ENCODE data around the gene TNPO3. TPM values are rescaled to one million over a fixed set of nuclear protein-coding genes. Genes with fewer than 3 reads are reported as not detected.

Gene TNPO3
- total and polyA plus RNA-seq, 2 experiments from 2014 or later, result 21.8 to 31.1 TPM

DNA sequence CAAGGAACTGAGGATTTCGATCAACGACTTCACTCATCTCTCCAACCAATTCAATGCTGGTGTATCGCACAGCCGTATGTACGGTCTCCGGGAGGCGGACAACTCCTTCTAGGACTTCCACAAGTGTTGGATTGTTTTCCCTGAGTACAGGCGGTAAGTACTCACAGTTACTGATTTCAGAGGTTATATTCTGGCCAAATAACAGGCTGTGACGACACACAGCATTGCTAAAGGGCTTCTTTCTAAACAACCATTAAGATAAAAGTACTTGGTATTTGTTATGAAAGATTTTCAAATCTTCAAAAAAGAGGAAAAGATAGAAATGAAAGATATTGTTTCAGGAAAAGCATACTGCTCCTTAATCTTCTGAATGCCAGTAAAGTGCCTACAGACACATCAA, 65.0 kb downstream of the TNPO3 start:
- peaks cover 59% of the 10 kb centered on the region for H3K36me3 ChIP-seq
- no peak overlapping the region for H3K27ac ChIP-seq
- TF ChIP-seq, protein P1, sequence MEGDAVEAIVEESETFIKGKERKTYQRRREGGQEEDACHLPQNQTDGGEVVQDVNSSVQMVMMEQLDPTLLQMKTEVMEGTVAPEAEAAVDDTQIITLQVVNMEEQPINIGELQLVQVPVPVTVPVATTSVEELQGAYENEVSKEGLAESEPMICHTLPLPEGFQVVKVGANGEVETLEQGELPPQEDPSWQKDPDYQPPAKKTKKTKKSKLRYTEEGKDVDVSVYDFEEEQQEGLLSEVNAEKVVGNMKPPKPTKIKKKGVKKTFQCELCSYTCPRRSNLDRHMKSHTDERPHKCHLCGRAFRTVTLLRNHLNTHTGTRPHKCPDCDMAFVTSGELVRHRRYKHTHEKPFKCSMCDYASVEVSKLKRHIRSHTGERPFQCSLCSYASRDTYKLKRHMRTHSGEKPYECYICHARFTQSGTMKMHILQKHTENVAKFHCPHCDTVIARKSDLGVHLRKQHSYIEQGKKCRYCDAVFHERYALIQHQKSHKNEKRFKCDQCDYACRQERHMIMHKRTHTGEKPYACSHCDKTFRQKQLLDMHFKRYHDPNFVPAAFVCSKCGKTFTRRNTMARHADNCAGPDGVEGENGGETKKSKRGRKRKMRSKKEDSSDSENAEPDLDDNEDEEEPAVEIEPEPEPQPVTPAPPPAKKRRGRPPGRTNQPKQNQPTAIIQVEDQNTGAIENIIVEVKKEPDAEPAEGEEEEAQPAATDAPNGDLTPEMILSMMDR (IDR thresholded peaks at IDR 0.05; ENCODE audit: low read depth, low read length), result no peak
- peak in 1 of 2 donors; percentile 23 for DNase-seq (ENCODE audit: low read depth in 1 of 2, low spot score in 1 of 2)
- no peak overlapping the region for H3K4me3 ChIP-seq
- H3K4me1 ChIP-seq (ENCODE audit: low read depth), result no peaks in the 10 kb centered on the region
- H3K27me3 ChIP-seq, result no peaks in the 10 kb centered on the region
- H3K9me3 ChIP-seq (ENCODE audit: low read depth), result no peaks in the 10 kb centered on the region

DNA sequence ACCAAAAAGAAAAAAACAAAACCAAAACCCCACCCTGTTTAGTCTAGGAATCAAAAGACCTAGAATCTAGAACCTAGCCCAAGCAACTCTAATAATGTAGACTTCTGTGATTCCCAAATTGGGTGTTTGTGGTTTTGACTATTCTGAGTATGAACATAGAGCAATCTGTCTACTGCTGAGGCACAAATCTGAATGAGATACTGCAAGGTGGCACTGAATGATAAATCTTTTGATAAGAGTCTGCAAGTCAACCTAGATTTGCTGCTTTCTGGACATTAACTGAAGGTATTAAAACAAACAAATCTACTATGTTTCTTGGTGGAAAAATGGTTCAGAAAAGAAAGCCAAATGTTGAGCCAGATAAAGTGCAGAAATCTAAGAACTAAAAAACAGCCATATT, 66.5 kb downstream of the TNPO3 start:
- H3K4me1 ChIP-seq (ENCODE audit: low read depth), result no peaks in the 10 kb centered on the region
- no peaks in the 10 kb centered on the region for H3K9me3 ChIP-seq (ENCODE audit: low read depth)
- H3K4me3 ChIP-seq, result no peak overlapping the region
- no peak overlapping the region for H3K27ac ChIP-seq
- no peaks in the 10 kb centered on the region for H3K27me3 ChIP-seq
- TF ChIP-seq, protein P1 (IDR thresholded peaks at IDR 0.05; ENCODE audit: low read depth, low read length), result no peak
- peaks cover 54% of the 10 kb centered on the region for H3K36me3 ChIP-seq
- no peak for DNase-seq (ENCODE audit: low read depth in 1 of 2, low spot score in 1 of 2)

DNA sequence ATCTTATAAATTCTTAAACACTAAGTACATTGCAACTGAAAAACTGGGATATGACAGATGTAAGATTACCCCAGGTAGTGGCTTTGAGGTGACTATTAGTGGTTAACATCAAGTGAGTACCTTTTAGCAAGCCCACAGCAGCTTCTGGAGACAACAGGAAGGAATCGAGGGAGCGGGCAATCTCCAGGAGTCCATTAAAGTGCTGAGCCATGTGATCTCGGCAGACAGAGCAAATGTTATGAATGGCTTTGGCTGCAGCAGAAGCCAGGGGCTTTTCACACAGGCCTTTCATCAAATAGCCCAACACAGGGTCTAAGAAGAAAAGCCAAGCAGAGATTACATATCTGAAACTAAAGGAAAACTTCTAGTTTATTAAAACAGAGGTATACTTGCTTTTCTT, 68.3 kb downstream of the TNPO3 start:
- no peaks in the 10 kb centered on the region for H3K27me3 ChIP-seq
- H3K4me3 ChIP-seq, result no peak overlapping the region
- no peaks in the 10 kb centered on the region for H3K4me1 ChIP-seq (ENCODE audit: low read depth)
- DNase-seq (ENCODE audit: low read depth in 1 of 2, low spot score in 1 of 2), result no peak
- TF ChIP-seq, protein P1 (IDR thresholded peaks at IDR 0.05; ENCODE audit: low read depth, low read length), result no peak
- H3K9me3 ChIP-seq (ENCODE audit: low read depth), result no peaks in the 10 kb centered on the region
- no peak overlapping the region for H3K27ac ChIP-seq
- peaks cover 59% of the 10 kb centered on the region for H3K36me3 ChIP-seq

DNA sequence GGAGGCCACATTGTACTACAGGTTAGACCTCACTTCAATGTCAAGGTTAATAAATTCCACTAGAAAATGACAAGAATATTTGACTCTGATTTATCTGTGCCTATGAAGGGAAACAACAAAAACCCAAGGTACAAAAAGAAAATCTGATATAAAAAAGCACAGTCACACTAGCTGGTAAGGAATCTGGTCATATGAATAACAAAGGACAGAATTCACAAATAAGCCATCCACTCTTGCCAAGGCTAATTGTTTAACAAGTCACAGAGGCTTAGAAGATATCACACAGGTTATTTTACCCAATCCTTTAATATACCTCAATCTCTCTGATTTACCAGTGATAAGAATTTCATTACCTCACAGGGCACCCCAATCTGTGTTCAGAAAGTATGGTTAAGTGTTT, 69.3 kb downstream of the TNPO3 start:
- Histone ChIP-seq H3K4me3 (no peak overlapping the region), H3K27ac (no peak overlapping the region), H3K27me3 (no peaks in the 10 kb centered on the region), H3K9me3 (ENCODE audit: low read depth) (no peaks in the 10 kb centered on the region), H3K4me1 (ENCODE audit: low read depth) (no peaks in the 10 kb centered on the region), H3K36me3 (peaks cover 50% of the 10 kb centered on the region)
- no peak for DNase-seq (ENCODE audit: low read depth in 1 of 2, low spot score in 1 of 2)
- TF ChIP-seq, protein P1 (IDR thresholded peaks at IDR 0.05; ENCODE audit: low read depth, low read length), result no peak

DNA sequence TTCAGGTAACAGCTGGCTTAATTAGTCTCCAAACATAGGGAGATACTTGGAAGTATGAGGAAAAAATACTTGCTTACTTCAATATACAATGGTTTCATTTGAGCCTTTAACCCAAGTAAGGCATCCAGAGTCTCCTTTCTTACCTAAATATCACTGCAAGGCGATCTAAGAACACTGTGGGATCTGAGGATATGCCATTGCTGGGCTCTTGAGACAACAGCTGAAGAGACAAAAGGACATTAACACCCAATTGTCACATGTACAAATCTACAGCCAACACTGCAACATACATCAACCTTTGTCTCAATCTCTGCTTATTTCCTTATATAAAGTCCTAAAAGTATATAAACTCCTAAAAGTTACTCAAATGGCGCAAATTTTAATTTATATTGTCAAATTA, 72.8 kb downstream of the TNPO3 start:
- DNase-seq (ENCODE audit: low read depth in 1 of 2, low spot score in 1 of 2), result no peak
- no peaks in the 10 kb centered on the region for H3K27me3 ChIP-seq

More for the DNA sequence above, 72.8 kb downstream of the TNPO3 start:
- Histone ChIP-seq H3K4me1 (ENCODE audit: low read depth) (no peaks in the 10 kb centered on the region), H3K36me3 (peaks cover 71% of the 10 kb centered on the region), H3K27ac (no peak overlapping the region), H3K9me3 (ENCODE audit: low read depth) (no peaks in the 10 kb centered on the region), H3K4me3 (no peak overlapping the region)
- TF ChIP-seq, protein P1 (IDR thresholded peaks at IDR 0.05; ENCODE audit: low read depth, low read length), result no peak

All from cardiac muscle cell (in vitro differentiated cells and primary cell).